Neuron (in vitro differentiated cells): Measurements from ENCODE around the gene SLC2A2.
"Not testable (repeated sequence)": the region's sequence is repeated elsewhere in the genome, so short reads cannot be mapped to it uniquely, and the experiment has no call there.

Source experiments
- H2AFZ ChIP-seq: one replicate; pipeline ENCODE4 v1.6.1; 2013; ENCODE audit warnings: low read depth, mild to moderate bottlenecking, inconsistent platforms, low read length, moderate library complexity
- H3K27me3 ChIP-seq: one replicate; pipeline ENCODE4 v1.6.1; 2013; ENCODE audit warnings: low read length; ENCODE audit not compliant: insufficient read depth
- H3K36me3 ChIP-seq: one replicate; pipeline ENCODE4 v1.6.1; 2013; ENCODE audit warnings: low read length; ENCODE audit not compliant: insufficient read depth
- H3K4me1 ChIP-seq: one replicate; pipeline ENCODE4 v1.6.1; 2013; ENCODE audit warnings: low read length; ENCODE audit not compliant: insufficient read depth
- H3K4me3 ChIP-seq: 2 replicates; pipeline ENCODE4 v1.5.1; 2013; ENCODE audit warnings: mild to moderate bottlenecking, low read length, moderate library complexity
- H3K9me3 ChIP-seq: one replicate; pipeline ENCODE4 v1.6.1; 2013; ENCODE audit warnings: low read length

The SLC2A2 gene

DNA sequence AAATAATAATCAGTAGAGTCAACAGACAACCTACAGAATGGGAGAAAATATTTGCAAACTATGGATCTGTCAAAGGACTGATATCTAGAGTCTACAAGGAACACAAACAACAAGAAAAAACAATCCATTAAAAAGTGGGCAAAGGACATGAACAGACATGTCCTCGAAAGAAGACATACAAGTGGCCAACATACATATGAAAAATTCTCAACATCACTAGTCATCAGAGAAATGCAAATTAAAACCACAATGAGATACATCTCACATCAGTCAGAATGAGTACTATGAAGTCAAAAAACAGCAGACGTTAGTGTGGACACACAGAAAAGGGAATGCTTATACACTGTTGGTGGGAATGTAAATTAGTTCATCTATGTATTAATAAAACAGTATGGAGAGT is 33.7 kb downstream of the SLC2A2 start:
- H3K4me1 ChIP-seq: no peaks in the 10 kb centered on the region

DNA sequence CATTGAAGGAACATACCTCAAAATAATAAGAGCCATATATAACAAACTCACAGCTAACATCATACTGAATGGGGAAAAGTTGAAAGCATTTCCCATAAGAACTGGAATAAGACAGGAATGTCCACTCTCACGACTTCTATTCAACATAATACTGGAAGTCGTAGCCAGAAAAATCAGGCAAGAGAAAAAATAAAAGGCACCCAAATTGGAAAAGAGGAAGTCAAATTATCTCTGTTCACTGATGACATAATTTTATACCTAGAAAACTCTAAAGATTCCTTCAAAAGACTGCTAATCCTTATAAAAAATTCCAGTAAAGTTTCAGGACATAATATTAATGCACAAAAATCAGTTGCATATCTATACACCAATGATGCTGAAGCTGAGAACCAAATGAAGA is 34.9 kb downstream of the SLC2A2 start:
- Histone ChIP-seq H3K4me3 (no peak overlapping the region), H3K27me3 (no peaks in the 10 kb centered on the region), H3K36me3 (no peaks in the 10 kb centered on the region), H2AFZ (no peak overlapping the region), H3K9me3 (no peaks in the 10 kb centered on the region), H3K4me1 (no peaks in the 10 kb centered on the region)

More for the DNA sequence above, 33.7 kb downstream of the SLC2A2 start:
- H3K9me3 ChIP-seq: no peaks in the 10 kb centered on the region
- H3K4me3 ChIP-seq: no peak overlapping the region
- H2AFZ ChIP-seq: no peak overlapping the region
- H3K36me3 ChIP-seq: no peaks in the 10 kb centered on the region
- no peaks in the 10 kb centered on the region for H3K27me3 ChIP-seq

DNA sequence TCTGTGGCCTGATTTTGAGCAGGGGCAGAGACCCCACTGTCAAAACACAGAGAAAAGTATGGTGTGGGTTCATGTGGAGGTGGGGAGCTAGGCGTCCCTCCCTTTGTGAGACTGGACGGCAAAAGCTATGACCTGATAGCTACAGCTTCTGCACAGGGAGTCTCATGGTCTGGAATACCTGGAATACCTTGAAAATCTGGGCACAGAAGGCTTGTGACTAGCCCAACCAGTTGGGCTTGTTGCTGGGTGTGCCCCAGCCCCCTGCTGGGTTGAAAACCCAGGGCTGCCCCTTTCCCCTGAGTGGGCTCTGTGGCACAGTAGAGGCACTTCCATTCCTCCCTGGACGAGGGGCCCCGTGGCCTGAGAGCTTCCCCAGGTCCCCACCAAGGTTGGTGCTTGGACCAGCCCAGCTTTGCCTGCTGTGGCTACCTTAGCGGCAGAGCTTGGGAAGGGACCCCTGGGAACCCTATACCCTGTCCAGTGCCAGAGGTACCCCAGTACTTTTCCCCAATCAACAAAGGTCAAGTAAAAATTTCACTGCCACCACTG is 37.3 kb downstream of the SLC2A2 start:
- H3K27me3 ChIP-seq: no peaks in the 10 kb centered on the region
- no peaks in the 10 kb centered on the region for H3K36me3 ChIP-seq
- H2AFZ ChIP-seq: no peak overlapping the region
- no peaks in the 10 kb centered on the region for H3K9me3 ChIP-seq
- H3K4me3 ChIP-seq: no peak overlapping the region
- no peaks in the 10 kb centered on the region for H3K4me1 ChIP-seq

DNA sequence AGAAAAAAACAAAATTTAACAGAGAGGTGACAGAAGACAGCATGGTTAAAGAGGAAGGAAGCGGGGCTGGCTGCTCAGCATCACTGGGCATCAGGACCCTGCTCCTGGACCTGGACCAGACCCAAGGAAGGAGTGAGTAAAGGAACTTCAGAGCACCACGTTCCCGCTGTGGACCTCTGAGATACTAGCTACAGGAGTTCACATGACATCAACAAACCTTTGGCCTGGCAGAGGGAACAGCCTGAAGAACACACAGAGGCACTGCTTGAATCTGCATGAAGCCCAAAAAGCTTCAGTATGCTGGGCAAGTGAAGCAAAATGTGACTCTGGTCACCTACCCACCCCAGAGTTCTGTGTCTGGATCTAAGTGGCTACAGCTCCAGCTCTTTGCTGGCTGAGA is 38.1 kb downstream of the SLC2A2 start:
- Histone ChIP-seq H3K27me3 (no peaks in the 10 kb centered on the region), H3K4me1 (no peaks in the 10 kb centered on the region), H3K36me3 (no peaks in the 10 kb centered on the region), H3K9me3 (no peaks in the 10 kb centered on the region), H2AFZ (no peak overlapping the region), H3K4me3 (no peak overlapping the region)

DNA sequence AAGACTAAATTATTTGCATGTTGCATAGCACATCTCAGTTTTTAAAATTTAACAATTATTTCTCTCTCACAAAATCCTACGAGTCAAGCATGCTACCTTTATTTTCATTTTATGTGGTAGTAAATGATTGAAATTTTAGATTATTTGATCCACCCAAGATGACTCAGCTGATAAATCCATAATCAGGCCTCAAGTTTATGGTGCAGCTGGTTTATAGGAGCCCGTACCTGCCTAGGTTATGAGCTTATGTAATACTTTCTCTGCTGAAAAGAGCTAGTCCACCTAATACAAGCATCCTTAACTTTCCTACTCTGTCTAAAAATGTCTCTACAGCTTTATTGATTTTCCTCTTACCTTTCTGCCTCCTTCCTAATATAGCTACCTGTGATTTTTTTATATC is 41.2 kb downstream of the SLC2A2 start:
- no peaks in the 10 kb centered on the region for H3K27me3 ChIP-seq
- no peak overlapping the region for H2AFZ ChIP-seq
- no peaks in the 10 kb centered on the region for H3K9me3 ChIP-seq
- H3K4me3 ChIP-seq: no peak overlapping the region
- H3K4me1 ChIP-seq: no peaks in the 10 kb centered on the region
- no peaks in the 10 kb centered on the region for H3K36me3 ChIP-seq

DNA sequence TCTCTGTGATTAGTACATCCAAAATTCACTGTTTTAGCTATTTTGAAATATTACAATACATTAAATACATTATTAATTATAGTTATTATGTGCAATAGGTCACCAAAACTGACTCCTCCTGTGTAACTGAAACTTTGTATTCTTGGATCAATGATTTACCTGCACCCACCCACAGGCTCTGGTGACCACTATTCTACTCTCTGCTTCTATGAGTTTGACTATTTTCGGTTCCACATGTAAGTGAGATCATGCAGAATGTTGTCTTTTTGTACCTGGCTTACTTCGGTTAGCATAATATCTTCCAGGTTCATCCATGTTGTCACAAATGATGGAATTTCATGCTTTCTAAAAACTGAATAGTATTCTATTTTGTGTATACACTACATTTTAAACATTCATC is 43.8 kb downstream of the SLC2A2 start:
- Histone ChIP-seq H3K4me3 (no peak overlapping the region), H3K36me3 (no peaks in the 10 kb centered on the region), H3K27me3 (no peaks in the 10 kb centered on the region), H2AFZ (no peak overlapping the region), H3K4me1 (no peaks in the 10 kb centered on the region), H3K9me3 (no peaks in the 10 kb centered on the region)

DNA sequence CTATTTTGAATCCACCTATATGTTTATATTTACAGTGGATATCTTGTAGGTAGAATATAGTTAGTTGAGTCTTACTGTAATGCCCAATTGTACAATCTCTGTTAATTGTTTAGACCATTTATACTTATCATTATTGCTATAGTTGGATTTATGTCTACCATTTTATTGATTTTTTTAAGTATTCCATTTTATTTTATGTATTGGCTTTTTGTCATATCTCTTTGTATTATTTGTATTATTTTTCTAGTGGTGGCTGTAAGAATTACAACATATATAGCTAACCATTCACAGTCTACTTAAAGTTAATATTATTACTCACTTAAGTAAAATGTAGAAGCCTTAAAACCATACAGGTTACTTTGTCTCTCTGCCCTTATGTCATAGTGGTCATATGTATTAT is 46.1 kb downstream of the SLC2A2 start:
- H2AFZ ChIP-seq: no peak overlapping the region
- no peaks in the 10 kb centered on the region for H3K27me3 ChIP-seq
- no peak overlapping the region for H3K4me3 ChIP-seq
- no peaks in the 10 kb centered on the region for H3K36me3 ChIP-seq
- no peaks in the 10 kb centered on the region for H3K4me1 ChIP-seq
- no peaks in the 10 kb centered on the region for H3K9me3 ChIP-seq

DNA sequence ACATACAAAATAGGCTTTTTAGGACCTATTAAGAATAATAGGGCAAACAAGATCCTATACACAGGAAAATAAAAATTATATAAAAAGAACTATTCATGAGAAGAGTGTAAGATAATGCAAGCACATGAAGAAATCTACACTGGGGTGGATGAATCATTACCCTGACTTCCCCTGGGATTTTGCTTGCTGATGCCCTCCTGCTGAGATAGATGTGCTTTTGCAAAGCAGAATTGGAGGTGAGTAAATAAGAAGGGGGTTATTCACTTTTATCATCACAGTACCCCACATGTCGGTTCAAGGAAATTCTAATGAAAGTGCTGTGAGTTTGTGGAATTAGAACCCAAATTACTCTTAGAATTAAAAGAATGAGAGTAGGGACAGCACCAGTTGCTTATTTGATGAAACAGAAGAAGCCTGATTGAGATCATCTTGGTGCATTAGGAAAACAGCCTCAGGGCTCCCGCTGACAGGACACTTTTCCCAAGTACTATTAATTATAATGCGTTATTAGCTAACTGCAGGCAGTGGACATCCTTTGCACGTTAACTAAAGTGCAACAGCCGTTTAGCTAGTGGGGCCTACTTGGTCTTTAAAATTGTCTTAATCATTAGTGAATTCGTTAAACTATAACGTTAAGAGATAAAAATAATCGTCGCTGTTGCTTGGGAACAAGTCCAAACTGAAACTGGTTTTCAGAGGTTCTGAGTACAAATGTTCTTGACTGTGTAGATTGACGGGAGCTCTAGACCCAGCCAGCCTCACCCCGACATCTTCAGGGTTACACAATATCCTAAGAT is 48.4 kb downstream of the SLC2A2 start:
- Histone ChIP-seq H3K9me3 (no peaks in the 10 kb centered on the region), H3K36me3 (no peaks in the 10 kb centered on the region), H3K4me1 (no peaks in the 10 kb centered on the region), H3K27me3 (no peaks in the 10 kb centered on the region), H2AFZ (no peak overlapping the region), H3K4me3 (no peak overlapping the region)

DNA sequence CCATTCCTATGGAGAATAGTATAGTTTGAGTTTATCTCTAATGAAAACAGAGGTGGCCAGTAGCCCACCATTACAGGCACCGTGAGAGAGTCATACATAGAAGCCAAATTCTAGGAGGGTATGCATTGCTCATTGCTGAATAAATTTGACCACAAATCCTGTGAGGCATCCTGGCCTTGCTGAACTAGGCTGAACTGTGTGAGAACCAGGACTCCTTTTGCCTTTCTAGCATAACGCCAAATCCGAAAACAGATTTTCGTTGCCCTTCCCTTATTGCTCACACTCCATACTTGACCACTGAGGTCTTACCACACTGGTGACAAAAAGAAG is 50.4 kb downstream of the SLC2A2 start:
- H3K36me3 ChIP-seq: no peaks in the 10 kb centered on the region

DNA sequence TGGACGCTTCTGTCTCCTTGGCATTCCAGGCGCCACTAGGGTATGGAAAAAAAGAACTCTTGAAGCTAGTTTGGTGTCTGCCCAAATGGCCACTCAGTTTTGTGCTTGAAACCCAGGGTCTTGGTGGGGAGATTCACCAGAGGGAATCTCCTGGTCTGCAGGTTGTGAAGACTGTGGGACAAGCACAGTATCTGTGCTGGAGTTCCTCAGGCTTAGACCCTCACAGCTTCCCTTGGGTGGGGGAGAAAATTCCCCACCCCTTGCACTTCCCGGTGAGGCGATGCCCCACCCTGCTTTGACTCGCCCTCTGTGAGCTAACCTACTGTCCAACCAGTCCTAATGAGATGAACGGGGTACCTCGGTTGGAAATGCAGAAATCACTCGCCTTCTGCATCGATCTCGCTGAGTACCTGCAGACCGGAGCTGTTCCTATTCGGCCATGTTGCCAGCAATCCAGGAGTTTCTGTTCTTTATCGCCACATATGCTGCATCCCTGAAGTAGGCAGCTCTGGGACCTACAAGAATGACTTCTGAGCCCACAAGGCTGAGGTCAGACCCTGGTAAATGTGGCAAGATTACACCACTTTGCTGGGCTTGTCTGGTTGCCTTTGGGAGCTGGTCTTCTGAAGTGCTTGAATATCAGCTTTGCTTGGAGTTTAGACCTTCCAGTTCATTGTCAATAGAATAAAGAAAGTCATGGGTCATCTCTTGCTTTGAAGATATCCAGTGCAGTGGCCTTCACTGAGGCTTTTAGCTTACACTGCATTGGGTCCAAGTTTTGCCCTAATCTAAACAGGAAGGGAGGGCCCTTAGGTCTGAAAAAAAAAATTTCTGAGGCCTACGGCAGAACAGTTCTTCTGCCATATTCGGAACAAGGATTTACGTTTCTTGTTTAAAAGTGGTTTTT is 51.0 kb downstream of the SLC2A2 start:
- Histone ChIP-seq H3K4me3 (no peak overlapping the region), H2AFZ (no peak overlapping the region), H3K4me1 (no peaks in the 10 kb centered on the region), H3K9me3 (no peaks in the 10 kb centered on the region), H3K27me3 (no peaks in the 10 kb centered on the region), H3K36me3 (no peaks in the 10 kb centered on the region)

More for the DNA sequence above, 50.4 kb downstream of the SLC2A2 start:
- Histone ChIP-seq H3K9me3 (no peaks in the 10 kb centered on the region), H3K27me3 (no peaks in the 10 kb centered on the region), H2AFZ (no peak overlapping the region), H3K4me1 (no peaks in the 10 kb centered on the region), H3K4me3 (no peak overlapping the region)

DNA sequence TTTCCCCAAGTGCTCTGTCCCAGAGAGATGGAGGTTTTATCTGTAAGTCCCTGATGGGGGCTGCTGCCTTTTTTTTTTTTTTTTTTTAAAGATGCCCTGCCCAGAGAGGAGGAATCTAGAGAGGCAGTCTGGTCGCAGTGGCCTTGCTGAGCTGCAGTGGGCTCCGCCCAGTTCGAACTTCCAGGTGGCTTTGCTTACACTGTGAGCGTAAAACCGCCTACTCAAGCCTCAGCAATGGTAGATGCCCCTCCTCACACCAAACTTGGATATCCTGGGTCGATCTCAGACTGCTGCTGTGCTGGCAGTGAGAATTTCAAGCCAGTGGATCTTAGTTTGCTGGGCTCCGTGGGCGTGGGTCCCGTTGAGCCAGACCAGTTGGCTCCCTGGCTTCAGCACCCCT is 51.6 kb downstream of the SLC2A2 start:
- no peak overlapping the region for H2AFZ ChIP-seq
- no peaks in the 10 kb centered on the region for H3K4me1 ChIP-seq
- H3K27me3 ChIP-seq: no peaks in the 10 kb centered on the region
- H3K4me3 ChIP-seq: no peak overlapping the region
- no peaks in the 10 kb centered on the region for H3K9me3 ChIP-seq
- no peaks in the 10 kb centered on the region for H3K36me3 ChIP-seq

DNA sequence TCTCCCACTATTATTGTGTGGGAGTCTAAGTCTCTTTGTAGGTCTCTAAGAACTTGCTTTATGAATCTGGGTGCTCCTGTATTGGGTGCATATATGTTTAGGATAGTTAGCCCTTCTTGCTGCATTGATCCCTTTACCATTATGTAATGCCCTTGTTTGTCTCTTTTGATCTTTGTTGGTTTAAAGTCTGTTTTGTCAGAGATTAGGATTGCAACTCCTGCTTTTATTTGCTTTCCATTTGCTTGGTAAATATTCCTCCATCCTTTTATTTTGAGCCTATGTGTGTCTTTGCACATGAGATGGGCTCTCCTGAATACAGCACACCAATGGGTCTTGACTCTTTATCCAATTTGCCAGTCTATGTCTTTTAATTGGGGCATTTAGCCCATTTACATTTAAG is 53.6 kb downstream of the SLC2A2 start:
- H3K36me3 ChIP-seq, H2AFZ ChIP-seq, H3K27me3 ChIP-seq, H3K4me3 ChIP-seq, H3K4me1 ChIP-seq, H3K9me3 ChIP-seq: not testable (repeated sequence)

DNA sequence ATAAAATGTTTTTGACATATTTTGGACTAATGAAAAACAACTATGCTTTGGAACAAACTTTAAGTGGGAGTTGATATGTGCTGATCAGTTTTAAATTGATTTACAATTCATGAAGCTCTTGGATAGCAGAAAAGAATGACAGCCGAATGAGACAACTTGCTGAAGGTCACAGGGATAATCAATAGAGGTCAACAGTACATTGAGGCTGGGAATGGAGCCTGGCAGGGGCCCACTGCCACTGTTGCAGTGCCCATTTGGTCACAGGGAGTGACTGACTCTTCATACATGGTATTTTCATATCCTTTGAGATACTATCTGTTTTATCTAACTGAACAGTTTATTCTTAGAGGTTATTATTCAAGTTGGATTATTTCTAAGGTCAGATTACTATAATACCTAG is 59.4 kb downstream of the SLC2A2 start:
- H3K36me3 ChIP-seq: no peaks in the 10 kb centered on the region
- H2AFZ ChIP-seq: no peak overlapping the region

More for the DNA sequence above, 59.4 kb downstream of the SLC2A2 start:
- H3K4me3 ChIP-seq: no peak overlapping the region
- H3K9me3 ChIP-seq: no peaks in the 10 kb centered on the region
- no peaks in the 10 kb centered on the region for H3K27me3 ChIP-seq
- H3K4me1 ChIP-seq: peaks cover 9% of the 10 kb centered on the region
